HG02885 (cell line): ENCODE results near the gene CACNA1B.
"Not testable (repeated sequence)": the region's sequence is repeated elsewhere in the genome, so short reads cannot be mapped to it uniquely, and the experiment has no call there.

Experiments
- ATAC-seq: cut with Tn5 transposase; IDR thresholded peaks from one replicate; pipeline ENCODE4 v1.9.1; 2021; ENCODE audit warnings: mild to moderate bottlenecking; ENCODE audit not compliant: unreplicated experiment, poor library complexity

The CACNA1B gene

GRCh38 chr9:138080979-138081378 is 203.4 kb downstream of the CACNA1B start:
- ATAC-seq, result no peak

- no peak for ATAC-seq
These were observed 205.5 kb downstream of the CACNA1B start for GRCh38 chr9:138082918-138083636.

DNA sequence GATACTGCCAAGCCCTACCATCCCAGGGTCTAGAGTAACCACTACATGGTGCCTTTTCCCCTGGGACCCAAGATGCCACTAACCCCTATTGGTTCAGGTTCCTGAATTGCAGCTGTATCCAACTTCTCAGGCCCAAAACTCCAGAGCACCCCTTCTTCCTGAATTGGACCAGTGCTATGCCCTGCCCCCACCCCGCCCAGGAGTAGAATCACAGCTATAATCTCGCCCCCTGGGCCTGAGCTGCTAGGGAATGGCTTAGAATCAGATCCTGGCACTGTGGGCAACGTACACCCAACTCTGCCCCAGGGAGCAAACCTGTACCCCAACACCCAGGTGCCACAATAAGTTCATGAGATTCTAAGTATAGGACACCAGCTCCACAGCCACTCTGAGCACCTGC is 206.3 kb downstream of the CACNA1B start:
- no peak for ATAC-seq

- ATAC-seq, result no peak
These were observed 208.0 kb downstream of the CACNA1B start for GRCh38 chr9:138085568-138085967.

- not testable (repeated sequence) for ATAC-seq
These were observed 214.5 kb downstream of the CACNA1B start for GRCh38 chr9:138092057-138092456.

GRCh38 chr9:138094028-138094427 is 216.4 kb downstream of the CACNA1B start:
- no peak for ATAC-seq

GRCh38 chr9:138095813-138096518 is 218.4 kb downstream of the CACNA1B start:
- no peak for ATAC-seq

DNA sequence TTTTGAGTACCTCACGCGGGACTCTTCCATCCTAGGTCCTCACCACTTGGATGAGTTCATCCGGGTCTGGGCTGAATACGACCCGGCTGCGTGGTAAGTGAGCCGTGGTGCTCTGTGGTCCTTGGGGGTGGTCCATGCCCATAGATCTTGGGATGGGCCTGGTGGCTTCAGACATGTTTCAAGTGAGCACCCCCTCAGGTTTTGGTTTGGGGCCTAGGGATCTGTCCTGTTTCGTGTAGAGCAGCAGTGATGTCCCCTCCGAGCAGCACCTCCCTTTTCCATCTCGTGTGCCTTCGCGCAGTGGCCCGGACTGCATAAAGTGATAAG is 218.9 kb downstream of the CACNA1B start:
- ATAC-seq, result no peak

GRCh38 chr9:138097501-138097991 is 220.0 kb downstream of the CACNA1B start:
- no peak for ATAC-seq

GRCh38 chr9:138098116-138098907 is 220.7 kb downstream of the CACNA1B start:
- ATAC-seq, result no peak

GRCh38 chr9:138098908-138099791 is 221.6 kb downstream of the CACNA1B start:
- no peak for ATAC-seq

DNA sequence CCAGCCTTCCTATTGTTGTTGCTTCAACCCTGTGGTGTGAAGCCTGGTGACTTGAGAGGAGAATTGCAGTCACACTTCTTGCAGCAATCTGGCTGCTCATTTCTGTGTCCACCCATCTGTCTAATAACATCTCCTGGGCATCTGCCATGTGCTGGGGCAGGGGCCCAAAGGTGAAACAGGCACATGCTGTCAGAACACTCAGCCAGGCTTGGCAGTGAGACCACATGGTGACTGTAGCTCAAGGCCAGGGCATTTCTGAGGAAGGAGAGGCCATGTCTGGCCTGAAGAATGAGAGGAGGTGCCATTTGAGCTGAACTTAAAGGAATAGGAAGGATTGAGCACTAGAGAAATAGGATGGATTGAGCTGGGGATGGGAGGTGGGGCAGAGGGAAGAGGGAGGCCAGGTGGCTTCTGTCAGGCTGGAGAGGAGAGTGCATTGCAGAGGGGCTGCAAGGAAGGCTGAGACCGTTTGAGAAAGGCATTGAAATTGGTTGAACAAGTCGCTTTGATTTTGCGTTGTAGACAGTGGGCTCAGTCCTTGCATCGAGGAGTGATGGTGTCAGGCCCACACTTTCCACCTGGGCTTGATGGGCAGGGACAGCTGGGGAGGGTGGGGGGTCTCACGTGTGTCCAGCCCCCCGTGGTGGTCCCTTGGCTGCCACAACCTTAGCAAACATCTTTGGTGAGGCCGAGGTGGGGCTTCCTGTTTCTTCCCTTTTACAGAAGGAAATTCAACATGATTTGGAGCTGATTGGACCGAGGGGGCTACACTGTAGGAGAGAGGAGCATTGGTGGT is 222.4 kb downstream of the CACNA1B start:
- no peak for ATAC-seq

DNA sequence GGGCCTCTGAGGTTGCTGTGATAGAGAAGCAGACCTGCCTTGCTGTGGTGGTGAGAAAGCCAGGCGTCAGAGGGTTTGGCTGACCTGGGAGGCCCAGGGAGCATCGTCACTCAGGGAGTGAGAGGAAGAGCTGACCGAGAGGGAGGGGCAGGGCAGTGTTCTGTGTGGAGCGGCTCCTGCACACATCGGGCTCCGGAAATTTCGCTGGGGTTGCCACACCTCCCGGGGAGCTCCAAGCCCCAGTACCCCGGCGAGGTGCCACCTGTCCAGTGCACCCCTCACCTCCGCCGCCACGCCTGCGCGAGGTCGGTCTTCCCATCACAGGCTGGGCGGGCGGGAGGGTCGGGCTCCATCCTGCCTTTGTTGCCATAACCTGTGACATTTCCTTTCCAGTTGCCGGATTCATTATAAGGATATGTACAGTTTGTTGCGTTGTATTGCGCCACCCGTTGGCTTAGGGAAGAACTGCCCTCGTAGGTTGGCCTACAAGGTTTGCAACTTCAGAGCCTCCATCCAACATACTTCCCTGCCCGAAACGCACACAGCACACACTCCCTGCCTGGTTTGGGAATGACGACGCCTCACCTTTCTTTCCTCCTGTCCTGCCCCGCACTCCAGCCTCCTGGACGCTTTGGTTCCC is 223.2 kb downstream of the CACNA1B start:
- ATAC-seq, result no peak

- no peak for ATAC-seq
These were observed 224.1 kb downstream of the CACNA1B start for GRCh38 chr9:138101444-138102234.

DNA sequence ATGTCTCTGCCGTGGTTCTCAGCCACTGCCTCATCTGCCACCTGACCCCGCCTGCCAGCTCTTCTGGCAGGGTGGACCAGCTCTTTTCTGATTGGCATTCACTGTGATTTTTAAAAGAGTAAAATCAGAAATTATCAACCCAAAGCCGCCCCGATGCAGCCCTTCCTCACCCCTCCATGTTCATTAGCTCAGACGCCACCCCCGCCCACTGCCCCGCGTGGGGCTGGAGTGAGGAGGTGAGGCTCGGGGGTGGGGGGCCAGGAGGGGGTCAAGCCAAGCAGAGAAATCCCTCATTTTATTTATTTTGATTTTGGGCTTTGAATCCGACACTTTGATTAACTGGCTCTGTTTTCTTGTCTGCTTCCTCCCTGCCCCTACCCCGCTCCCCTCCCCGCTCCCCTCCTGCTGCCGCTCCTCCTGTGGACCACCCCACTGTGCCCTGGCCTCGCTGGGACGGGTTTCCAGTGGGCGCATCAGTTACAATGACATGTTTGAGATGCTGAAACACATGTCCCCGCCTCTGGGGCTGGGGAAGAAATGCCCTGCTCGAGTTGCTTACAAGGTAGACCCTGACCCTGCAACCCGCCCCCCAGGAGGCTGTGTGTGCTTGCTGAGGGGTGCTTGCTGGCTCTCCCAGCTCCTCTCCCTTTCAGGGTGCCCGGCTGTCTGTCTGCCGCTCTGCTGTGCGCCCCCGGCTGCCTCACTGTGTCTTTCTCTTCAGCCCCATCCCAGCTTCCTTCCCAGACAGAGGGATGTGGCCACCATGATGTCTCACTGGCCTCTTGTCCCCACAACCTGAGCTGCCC is 224.9 kb downstream of the CACNA1B start:
- ATAC-seq, result no peak

- ATAC-seq, result no peak
These were observed 225.7 kb downstream of the CACNA1B start for GRCh38 chr9:138103111-138103848.

GRCh38 chr9:138103849-138104206 is 226.2 kb downstream of the CACNA1B start:
- no peak for ATAC-seq
